GM21528 (cell line): Measurements from ENCODE around the gene CLCN5.

Source experiments
- ATAC-seq: cut with Tn5 transposase; IDR thresholded peaks from one replicate; pipeline ENCODE4 v1.9.1; 2021; ENCODE audit warnings: mild to moderate bottlenecking, moderate library complexity; ENCODE audit not compliant: unreplicated experiment, low FRiP score

Gene CLCN5

DNA sequence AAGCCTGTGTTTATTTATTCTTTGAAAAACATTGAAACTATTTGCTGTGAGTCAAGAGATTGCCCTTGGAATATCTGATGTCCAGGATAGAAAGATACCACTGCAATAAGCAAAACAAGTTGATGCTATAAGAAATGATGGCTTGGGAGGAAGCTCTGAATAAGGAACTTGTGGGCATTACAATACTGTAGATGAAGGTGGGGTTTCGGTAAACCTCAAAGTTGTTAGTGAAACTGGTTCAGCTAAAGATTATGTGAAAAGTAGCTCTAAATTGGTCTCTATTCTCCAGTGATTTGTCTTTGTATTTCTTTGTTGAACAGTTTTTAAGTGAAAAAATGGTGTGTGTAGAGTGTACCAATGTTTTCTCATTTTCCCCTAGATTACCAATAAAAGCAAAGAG lies 149.7 kb downstream of the CLCN5 start:
- no peak for ATAC-seq

GRCh38 chrX:50073601-50074000 lies 151.2 kb downstream of the CLCN5 start:
- no peak for ATAC-seq

DNA sequence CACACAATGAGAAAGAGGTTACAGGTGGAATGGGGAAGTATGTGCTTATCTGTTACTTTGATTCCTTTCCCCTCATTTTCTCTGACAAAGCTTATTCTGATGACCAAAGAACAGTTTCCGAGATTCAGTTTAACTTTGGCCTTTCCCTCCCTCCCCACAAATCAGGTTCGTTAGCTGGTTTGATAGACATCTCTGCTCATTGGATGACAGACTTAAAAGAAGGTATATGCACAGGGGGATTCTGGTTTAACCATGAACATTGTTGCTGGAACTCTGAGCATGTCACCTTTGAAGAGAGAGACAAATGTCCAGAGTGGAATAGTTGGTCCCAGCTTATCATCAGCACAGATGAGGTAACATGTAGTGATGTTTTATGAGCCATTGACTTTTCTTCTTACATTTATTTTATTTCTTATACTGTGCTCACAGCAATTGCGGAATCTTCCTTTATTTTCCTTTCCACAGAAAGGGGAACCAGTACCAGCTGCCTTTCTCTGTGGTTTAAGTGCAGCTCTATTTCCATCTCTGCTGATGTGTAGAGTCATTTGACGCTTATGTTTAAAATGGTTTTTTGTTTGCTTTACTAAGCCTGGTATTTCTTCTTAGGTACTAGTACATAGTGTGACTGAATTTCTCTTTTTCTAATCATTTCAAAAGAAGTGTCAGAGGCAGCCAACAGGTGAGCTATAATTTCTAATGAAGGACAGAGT lies 153.4 kb downstream of the CLCN5 start:
- ATAC-seq, result no peak

GRCh38 chrX:50081282-50081889 lies 159.0 kb downstream of the CLCN5 start:
- ATAC-seq, result no peak

- no peak for ATAC-seq
Observed at GRCh38 chrX:50082741-50083140, 160.3 kb downstream of the CLCN5 start.

DNA sequence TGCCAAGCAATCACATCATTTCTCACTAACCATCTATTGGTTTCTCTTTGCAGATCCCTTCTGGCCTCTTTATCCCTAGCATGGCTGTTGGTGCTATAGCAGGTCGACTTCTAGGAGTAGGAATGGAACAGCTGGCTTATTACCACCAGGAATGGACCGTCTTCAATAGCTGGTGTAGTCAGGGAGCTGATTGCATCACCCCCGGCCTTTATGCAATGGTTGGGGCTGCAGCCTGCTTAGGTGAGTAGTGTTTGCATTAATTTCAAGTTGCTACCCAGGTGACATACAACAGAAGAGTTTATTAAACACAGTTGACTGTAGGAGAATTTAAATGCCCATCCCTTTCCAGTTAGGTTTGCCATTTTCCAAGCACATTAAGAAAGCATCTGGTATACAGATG lies 166.2 kb downstream of the CLCN5 start:
- ATAC-seq, result no peak

GRCh38 chrX:50093625-50094024 lies 171.2 kb downstream of the CLCN5 start:
- ATAC-seq, result no peak

GRCh38 chrX:50097071-50097470 lies 174.7 kb downstream of the CLCN5 start:
- ATAC-seq, result no peak

DNA sequence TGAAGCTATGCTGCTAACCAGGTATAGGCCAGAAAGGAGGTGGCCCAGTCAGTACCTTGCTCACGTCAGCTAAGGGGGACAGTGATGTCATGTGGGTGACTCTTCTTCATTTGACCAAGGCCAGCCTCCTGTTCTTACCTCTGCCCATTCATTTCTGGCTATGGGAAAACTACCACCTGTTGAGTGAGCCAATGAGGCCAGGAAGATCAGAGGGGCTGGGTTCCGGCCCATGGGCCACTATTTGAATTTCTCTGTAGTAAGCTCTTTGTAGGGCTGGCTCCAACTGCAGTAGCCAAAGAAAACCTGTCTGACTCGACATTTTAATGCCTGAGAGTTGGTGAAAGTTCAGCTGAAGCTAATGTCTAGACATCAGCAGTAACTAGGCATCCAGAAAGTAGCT lies 175.8 kb downstream of the CLCN5 start:
- ATAC-seq, result no peak

DNA sequence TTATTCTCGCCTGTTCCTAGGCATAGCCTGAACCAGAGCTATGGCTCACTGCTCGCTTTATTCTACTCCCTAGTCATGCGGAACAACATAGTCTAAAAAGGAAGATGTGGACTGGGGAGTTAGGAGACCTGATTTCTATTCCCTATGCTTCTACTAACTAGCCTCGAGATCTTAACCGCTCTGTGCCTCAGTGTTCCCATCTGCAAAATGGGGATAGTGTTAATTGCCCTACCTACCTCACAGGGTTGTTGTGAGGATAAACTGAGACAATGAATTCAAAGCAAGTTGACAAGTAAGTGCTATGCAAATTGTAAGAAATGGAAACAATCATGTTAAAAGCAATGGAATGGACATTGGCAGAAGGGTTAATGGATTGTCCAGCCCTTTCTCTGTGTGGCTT lies 176.4 kb downstream of the CLCN5 start:
- ATAC-seq, result no peak

- no peak for ATAC-seq
Observed at GRCh38 chrX:50099331-50099730, 176.9 kb downstream of the CLCN5 start.

DNA sequence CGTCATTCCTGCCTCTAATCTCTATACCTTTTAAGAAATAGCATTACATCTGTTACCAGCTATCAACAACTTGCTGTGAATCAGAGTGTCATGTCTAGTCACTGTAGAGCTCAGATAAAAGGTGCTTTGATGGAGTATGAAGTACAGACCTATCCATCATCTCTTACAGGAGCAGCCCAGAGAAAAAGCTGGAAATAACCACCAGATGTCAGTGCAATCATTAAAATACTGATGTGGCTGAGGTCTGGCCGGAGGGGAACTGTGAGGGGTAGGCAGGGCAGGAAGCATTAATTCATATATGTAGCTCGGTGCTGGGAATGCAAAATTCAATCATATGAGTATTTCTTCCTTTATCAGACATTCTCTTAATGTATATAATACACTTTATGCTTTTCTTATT lies 177.8 kb downstream of the CLCN5 start:
- ATAC-seq, result no peak

- no peak for ATAC-seq
Observed at GRCh38 chrX:50103176-50103575, 180.8 kb downstream of the CLCN5 start.

- no peak for ATAC-seq
Observed at GRCh38 chrX:50103866-50104566, 181.6 kb downstream of the CLCN5 start.

- ATAC-seq, result no peak
Observed at GRCh38 chrX:50106051-50106675, 183.8 kb downstream of the CLCN5 start.

DNA sequence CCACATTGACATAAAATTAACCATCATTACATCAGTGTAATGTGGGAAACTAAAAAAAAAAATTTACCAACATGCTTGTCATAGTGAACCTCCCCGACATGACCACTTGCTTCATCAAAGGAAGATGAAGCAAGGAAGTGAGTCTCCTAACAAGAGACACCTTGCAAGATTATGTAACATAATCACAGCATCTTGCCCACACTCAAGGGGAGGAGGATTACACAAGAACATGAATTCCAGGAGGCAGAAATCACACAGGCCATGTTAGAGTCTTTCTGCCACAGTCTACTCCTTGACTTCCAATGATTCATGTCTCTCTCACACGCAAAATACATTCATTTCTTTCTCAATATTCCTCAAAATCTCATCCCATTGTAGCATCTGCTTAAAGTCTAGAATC lies 185.1 kb downstream of the CLCN5 start:
- no peak for ATAC-seq

DNA sequence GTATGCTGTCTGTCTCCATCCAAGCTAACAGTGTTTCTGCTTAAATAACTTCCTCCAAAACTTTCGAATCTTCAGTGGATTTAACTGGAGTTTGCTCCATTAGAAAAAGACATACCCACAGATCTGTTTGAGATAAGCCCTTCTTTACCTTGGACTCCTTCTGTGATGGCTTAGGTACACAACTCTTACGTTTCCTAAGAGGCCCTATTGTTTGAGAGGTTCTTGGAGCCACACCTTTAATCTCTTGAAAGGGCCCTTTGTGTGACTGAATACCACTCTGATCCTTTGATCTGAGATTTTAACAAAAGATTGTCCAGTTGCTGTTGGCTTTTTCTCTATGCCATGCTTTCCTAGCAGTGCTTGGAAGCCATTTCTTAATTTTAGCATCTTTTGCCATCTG lies 185.9 kb downstream of the CLCN5 start:
- ATAC-seq, result no peak

- no peak for ATAC-seq
Observed at GRCh38 chrX:50111742-50112141, 189.3 kb downstream of the CLCN5 start.

DNA sequence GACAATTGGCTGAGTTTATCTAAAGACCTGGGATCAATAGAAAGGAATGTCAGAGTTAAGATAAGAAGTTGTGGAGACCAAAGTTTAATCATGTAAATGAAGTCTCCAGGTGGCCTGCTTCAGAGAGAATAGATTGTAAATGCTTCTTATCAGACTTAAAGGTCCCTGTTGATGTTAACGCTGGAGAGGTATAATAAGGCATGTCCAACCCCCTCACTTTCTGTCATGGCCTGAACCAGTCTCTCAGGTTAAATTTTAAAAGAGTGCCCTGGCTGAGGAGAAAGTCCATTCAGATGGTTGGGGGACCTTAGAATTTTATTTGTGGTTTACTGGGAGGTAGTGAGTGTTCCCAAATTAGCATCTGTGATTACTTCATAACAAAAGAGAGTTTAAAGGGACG lies 191.7 kb downstream of the CLCN5 start:
- ATAC-seq, result no peak

GRCh38 chrX:50115973-50116372 lies 193.6 kb downstream of the CLCN5 start:
- no peak for ATAC-seq

DNA sequence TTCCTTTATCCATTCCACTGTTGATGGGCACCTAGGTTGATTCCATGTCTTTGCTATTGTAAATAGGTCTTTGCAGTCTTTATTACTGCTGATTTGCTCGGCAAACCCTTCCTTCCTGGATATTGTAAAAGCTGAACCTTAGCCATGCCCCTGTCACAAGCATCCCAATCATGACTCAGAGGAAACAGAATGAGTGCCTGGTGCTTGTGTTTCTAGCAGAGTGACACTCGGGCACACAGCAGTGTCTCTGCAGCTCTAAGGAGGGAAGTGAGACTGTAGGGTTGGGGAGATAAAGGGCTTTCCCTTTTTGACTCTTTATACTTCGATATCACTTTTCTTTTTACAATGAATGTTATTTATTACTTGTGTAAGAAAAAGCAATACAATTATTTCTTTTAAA lies 195.1 kb downstream of the CLCN5 start:
- no peak for ATAC-seq
